HEK293 (cell line): ENCODE results near the gene IFT80.
A peak's percentile ranks its signal among the peaks of the same experiment; 100 is the strongest.

Experiments
- CTCF ChIA-PET: fragments of 350-600 bp; formaldehyde crosslinking; extraction: SDS; loops from one replicate; lab custom pipeline; 2021; ENCODE audit warnings: antibody characterized with exemption; lab: Yijun Ruan, JAX
- POLR2A ChIA-PET: fragments of 300-600 bp; formaldehyde crosslinking; extraction: SDS; loops from one replicate; lab custom pipeline; 2020; ENCODE audit warnings: antibody characterized with exemption, inconsistent platforms; lab: Yijun Ruan, JAX
- H3K27ac ChIP-seq: fragments of 200-500 bp; sonication (Bioruptor generic); 2 replicates; pipeline ENCODE4 v1.5.1; 2014; ENCODE audit warnings: low read depth, low read length, control low read depth, inconsistent platforms; ENCODE audit errors: extremely low read depth
- H3K36me3 ChIP-seq, 2 experiments: fragments of 200-500 bp in 1 of 2; sonication (Bioruptor generic) in 1 of 2; 1 replicate in 1 of 2; 2 replicates in 1 of 2; pipeline ENCODE4 v1.5.1; 2014 to 2017; ENCODE audit warnings: inconsistent platforms in 2 of 2, low read length in 2 of 2; ENCODE audit not compliant: control insufficient read depth in 2 of 2, insufficient read depth in 1 of 2
- H3K4me1 ChIP-seq: fragments of 200-500 bp; sonication (Bioruptor generic); 2 replicates; pipeline ENCODE4 v1.5.1; 2014; ENCODE audit warnings: mild to moderate bottlenecking, low read length, inconsistent platforms; ENCODE audit not compliant: control insufficient read depth, insufficient read depth
- H3K4me3 ChIP-seq: 2 replicates; pipeline ENCODE4 v1.5.1; 2011; ENCODE audit warnings: low read depth, mild to moderate bottlenecking, control low read depth, low read length, moderate library complexity
- H3K9me3 ChIP-seq: fragments of 200-500 bp; sonication (Bioruptor generic); 2 replicates; pipeline ENCODE4 v1.5.1; 2014; ENCODE audit warnings: low read depth, low read length, inconsistent platforms; ENCODE audit not compliant: control insufficient read depth, insufficient read depth
- BCL11B ChIP-seq: fragments of 450-650 bp; formaldehyde crosslinking; IDR thresholded peaks from 2 replicates; pipeline ENCODE4 v1.5.1; 2016; ENCODE audit warnings: low read depth, missing biosample characterization, missing genetic modification characterization
- HOXA7 ChIP-seq: sonication (generic); formaldehyde crosslinking; IDR thresholded peaks from 2 replicates; pipeline ENCODE4 v1.8.1; 2022; ENCODE audit warnings: missing genetic modification reagents, borderline replicate concordance
- PRDM1 ChIP-seq: fragments of 450-650 bp; formaldehyde crosslinking; IDR thresholded peaks from 2 replicates; pipeline ENCODE4; 2016; ENCODE audit warnings: missing biosample characterization, missing genetic modification characterization
- WT1 ChIP-seq: fragments of 450-650 bp; formaldehyde crosslinking; IDR thresholded peaks from 2 replicates; pipeline ENCODE4 v1.5.1; 2016; ENCODE audit warnings: missing biosample characterization, missing genetic modification characterization
- ZBTB10 ChIP-seq: fragments of 450-650 bp; formaldehyde crosslinking; IDR thresholded peaks from 2 replicates; pipeline ENCODE4 v1.5.1; 2016; ENCODE audit warnings: missing biosample characterization, missing genetic modification characterization
- ZIC2 ChIP-seq: fragments of 450-650 bp; formaldehyde crosslinking; IDR thresholded peaks from 2 replicates; pipeline ENCODE4 v1.5.1; 2016; ENCODE audit warnings: missing biosample characterization, missing genetic modification characterization
- ZNF223 ChIP-seq: fragments of 450-650 bp; formaldehyde crosslinking; IDR thresholded peaks from 2 replicates; pipeline ENCODE4 v1.5.1; 2016; ENCODE audit warnings: missing biosample characterization, missing genetic modification characterization
- ZNF239 ChIP-seq: fragments of 450-650 bp; formaldehyde crosslinking; IDR thresholded peaks from 2 replicates; pipeline ENCODE4 v1.5.1; 2016; ENCODE audit warnings: missing biosample characterization, missing genetic modification characterization
- ZNF274 ChIP-seq, 2 experiments: fragments of 200-500 bp in 1 of 2; fragments of 450-650 bp in 1 of 2; sonication (Bioruptor generic) in 1 of 2; formaldehyde crosslinking in 1 of 2; IDR thresholded peaks; 2 replicates each; pipeline versions ENCODE4 v1.5.1 to v1.6.1; 2014 to 2016; ENCODE audit warnings: borderline replicate concordance in 1 of 2, inconsistent platforms in 1 of 2, low read length in 1 of 2, missing biosample characterization in 1 of 2, missing genetic modification characterization in 1 of 2
- ZNF280D ChIP-seq: fragments of 450-650 bp; formaldehyde crosslinking; IDR thresholded peaks from 2 replicates; pipeline ENCODE4 v1.5.1; 2016; ENCODE audit warnings: missing biosample characterization, missing genetic modification characterization
- ZNF302 ChIP-seq: fragments of 450-650 bp; formaldehyde crosslinking; IDR thresholded peaks from 2 replicates; pipeline ENCODE4 v1.5.1; 2016; ENCODE audit warnings: missing biosample characterization, missing genetic modification characterization, low read depth
- ZNF362 ChIP-seq: fragments of 450-650 bp; formaldehyde crosslinking; IDR thresholded peaks from 2 replicates; pipeline ENCODE4 v1.5.1; 2016; ENCODE audit warnings: missing biosample characterization, missing genetic modification characterization
- ZNF416 ChIP-seq: fragments of 450-650 bp; formaldehyde crosslinking; IDR thresholded peaks from 2 replicates; pipeline ENCODE4 v1.5.1; 2016; ENCODE audit warnings: missing biosample characterization, missing genetic modification characterization
- ZNF529 ChIP-seq: fragments of 450-650 bp; formaldehyde crosslinking; IDR thresholded peaks from 2 replicates; pipeline ENCODE4 v1.5.1; 2017; ENCODE audit warnings: missing genetic modification characterization, missing biosample characterization; ENCODE audit not compliant: insufficient replicate concordance
- ZNF580 ChIP-seq: fragments of 450-650 bp; formaldehyde crosslinking; IDR thresholded peaks from 2 replicates; pipeline ENCODE4 v1.5.1; 2016; ENCODE audit warnings: missing biosample characterization, missing genetic modification characterization
- ZNF610 ChIP-seq: fragments of 450-650 bp; formaldehyde crosslinking; IDR thresholded peaks from 2 replicates; pipeline ENCODE4 v1.5.1; 2016; ENCODE audit warnings: missing biosample characterization, missing genetic modification characterization, borderline replicate concordance
- ZNF621 ChIP-seq: fragments of 450-650 bp; formaldehyde crosslinking; IDR thresholded peaks from 2 replicates; pipeline ENCODE4 v1.5.1; 2017; ENCODE audit warnings: missing biosample characterization, missing genetic modification characterization
- ZNF623 ChIP-seq: fragments of 450-650 bp; formaldehyde crosslinking; IDR thresholded peaks from 2 replicates; pipeline ENCODE4 v1.5.1; 2016; ENCODE audit warnings: missing biosample characterization, missing genetic modification characterization
- ZNF629 ChIP-seq: fragments of 450-650 bp; formaldehyde crosslinking; IDR thresholded peaks from 2 replicates; pipeline ENCODE4 v1.5.1; 2017; ENCODE audit warnings: missing biosample characterization, missing genetic modification characterization
- ZNF654 ChIP-seq: fragments of 450-650 bp; formaldehyde crosslinking; IDR thresholded peaks from 2 replicates; pipeline ENCODE4 v1.5.1; 2016; ENCODE audit warnings: low read depth, missing biosample characterization, missing genetic modification characterization
- ZNF660 ChIP-seq: fragments of 450-650 bp; IDR thresholded peaks from 2 replicates; pipeline ENCODE4 v1.5.1; 2018; ENCODE audit warnings: missing biosample characterization, mild to moderate bottlenecking, missing genetic modification characterization

The IFT80 gene

GRCh38 chr3:160417311-160417710 is 18.3 kb upstream of the IFT80 start:
- CTCF ChIA-PET: interaction anchor here (1.1 to 1.2 kb wide), 2 partner anchors 9 to 16 kb away, joined by 3 to 5 read pairs; no protein-coding TSS in a partner anchor
- peaks cover 73 to 93% of the 10 kb centered on the region in 2 experiments for H3K36me3 ChIP-seq
- POLR2A ChIA-PET: no interaction called here
- H3K9me3 ChIP-seq: no peaks in the 10 kb centered on the region
- no peaks in the 10 kb centered on the region for H3K4me1 ChIP-seq
- no peak overlapping the region for H3K27ac ChIP-seq
- TF ChIP-seq ZNF580 (tag by site-specific recombination) (no peak), ZNF610 (tag by site-specific recombination) (no peak), ZNF302 (tag by site-specific recombination) (no peak), ZNF529 (no peak), ZBTB10 (tag by site-specific recombination) (no peak), ZNF223 (tag by site-specific recombination) (no peak), HOXA7 (CRISPR knock-in tag) (no peak), ZNF280D (tag by site-specific recombination) (no peak), BCL11B (no peak), ZNF621 (no peak), ZNF239 (no peak), ZNF416 (tag by site-specific recombination) (no peak), ZIC2 (tag by site-specific recombination) (no peak), ZNF629 (tag by site-specific recombination) (no peak)
- TF ChIP-seq, all 188 proteins: peak for 0
- H3K4me3 ChIP-seq: no peak overlapping the region

GRCh38 chr3:160413613-160414248 is 14.7 kb upstream of the IFT80 start:
- POLR2A ChIA-PET: no interaction called here
- Histone ChIP-seq H3K4me3 (no peak overlapping the region), H3K9me3 (no peaks in the 10 kb centered on the region), H3K27ac (no peak overlapping the region), H3K4me1 (no peaks in the 10 kb centered on the region), H3K36me3 (peaks cover 65 to 84% of the 10 kb centered on the region in 2 experiments)
- peak; percentile 67 for TF ChIP-seq PRDM1 (tag by site-specific recombination)
- peak; percentile 62 for TF ChIP-seq ZNF660 (tag by site-specific recombination)
- no peak for TF ChIP-seq WT1
- no peak for TF ChIP-seq ZNF274 (IDR thresholded peaks at IDR 0.05; ENCODE audit: low read length)
- TF ChIP-seq ZNF274 (tag by site-specific recombination; IDR thresholded peaks at IDR 0.05; ENCODE audit: borderline replicate concordance): no peak
- peak; percentile 66 for TF ChIP-seq ZNF654
- no peak for TF ChIP-seq ZNF629 (tag by site-specific recombination)
- TF ChIP-seq ZNF623 (tag by site-specific recombination): no peak
- TF ChIP-seq ZNF362 (tag by site-specific recombination): 0 out of 2 replicates have a peak, but pooled peaks have one; percentile 13
- CTCF ChIA-PET: interaction anchor here (0.6 to 4.2 kb wide), 11 partner anchors 8 to 539 kb away, joined by 3 to 22 read pairs (median 3); no protein-coding TSS in a partner anchor
